Amygdala (tissue), 56 donors: ENCODE measurements around the gene GPRC5A.

Experiments
- DNase-seq, 56 donors: peaks; one replicate each; lab custom pipeline; 2025; lab: John Stamatoyannopoulos, UW

The GPRC5A gene

GRCh38 chr12:12908252-12908651 lies 16.9 kb downstream of the GPRC5A start:
- DNase-seq, result no peak

DNA sequence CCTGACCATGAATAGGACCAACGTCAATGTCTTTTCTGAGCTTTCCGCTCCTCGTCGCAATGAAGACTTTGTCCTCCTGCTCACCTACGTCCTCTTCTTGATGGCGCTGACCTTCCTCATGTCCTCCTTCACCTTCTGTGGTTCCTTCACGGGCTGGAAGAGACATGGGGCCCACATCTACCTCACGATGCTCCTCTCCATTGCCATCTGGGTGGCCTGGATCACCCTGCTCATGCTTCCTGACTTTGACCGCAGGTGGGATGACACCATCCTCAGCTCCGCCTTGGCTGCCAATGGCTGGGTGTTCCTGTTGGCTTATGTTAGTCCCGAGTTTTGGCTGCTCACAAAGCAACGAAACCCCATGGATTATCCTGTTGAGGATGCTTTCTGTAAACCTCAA lies 17.3 kb downstream of the GPRC5A start:
- DNase-seq, result no peak

GRCh38 chr12:12909228-12909994 lies 18.0 kb downstream of the GPRC5A start:
- no peak for DNase-seq

GRCh38 chr12:12909995-12910420 lies 18.6 kb downstream of the GPRC5A start:
- DNase-seq, result no peak

DNA sequence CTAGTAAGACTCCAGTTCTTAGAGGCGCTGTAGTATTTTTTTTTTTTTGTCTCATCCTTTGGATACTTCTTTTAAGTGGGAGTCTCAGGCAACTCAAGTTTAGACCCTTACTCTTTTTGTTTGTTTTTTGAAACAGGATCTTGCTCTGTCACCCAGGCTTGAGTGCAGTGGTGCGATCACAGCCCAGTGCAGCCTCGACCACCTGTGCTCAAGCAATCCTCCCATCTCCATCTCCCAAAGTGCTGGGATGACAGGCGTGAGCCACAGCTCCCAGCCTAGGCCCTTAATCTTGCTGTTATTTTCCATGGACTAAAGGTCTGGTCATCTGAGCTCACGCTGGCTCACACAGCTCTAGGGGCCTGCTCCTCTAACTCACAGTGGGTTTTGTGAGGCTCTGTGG lies 21.3 kb downstream of the GPRC5A start:
- no peak for DNase-seq

- no peak for DNase-seq
Measured at GRCh38 chr12:12915656-12916055, 24.3 kb downstream of the GPRC5A start.

DNA sequence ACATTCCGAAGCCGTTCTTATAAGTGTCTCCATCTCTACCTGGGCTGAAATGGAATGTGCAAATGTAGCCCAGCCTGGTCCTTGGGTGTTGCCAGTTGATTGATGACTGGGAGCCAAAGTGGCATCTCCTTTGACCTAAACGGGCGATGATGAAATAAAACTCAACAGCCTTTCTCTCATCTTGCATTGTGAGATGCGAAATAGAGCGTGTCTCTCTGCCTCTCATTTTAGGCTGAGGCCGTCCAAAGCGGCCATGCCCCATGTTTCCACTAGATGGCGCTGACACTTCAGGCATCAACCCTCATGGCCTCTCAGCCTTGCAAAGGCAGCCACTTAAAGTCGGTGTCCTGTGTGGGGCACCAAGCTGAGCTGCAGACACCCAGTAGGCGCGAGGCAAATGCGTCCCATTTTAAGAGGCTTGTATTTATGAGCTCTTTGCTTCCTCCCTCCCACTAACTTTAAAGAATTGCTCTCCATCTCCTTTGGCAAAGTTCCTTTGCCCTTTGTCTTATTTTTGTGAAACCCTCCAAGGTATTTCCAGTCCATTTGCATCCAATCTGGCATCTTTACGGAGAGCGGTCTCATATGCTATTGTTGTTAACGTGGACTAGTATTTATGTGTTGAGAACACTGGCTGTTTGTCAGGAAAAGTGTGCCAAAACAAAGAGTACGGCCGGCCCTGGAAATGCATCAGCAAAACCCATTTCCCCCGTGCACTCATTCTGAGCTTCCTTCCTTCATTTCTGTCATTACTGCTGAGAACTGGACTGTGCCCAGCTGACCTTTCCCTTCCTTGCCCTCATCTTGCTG lies 25.0 kb downstream of the GPRC5A start:
- peak; percentile 36 to 98 (median 80) for DNase-seq

DNA sequence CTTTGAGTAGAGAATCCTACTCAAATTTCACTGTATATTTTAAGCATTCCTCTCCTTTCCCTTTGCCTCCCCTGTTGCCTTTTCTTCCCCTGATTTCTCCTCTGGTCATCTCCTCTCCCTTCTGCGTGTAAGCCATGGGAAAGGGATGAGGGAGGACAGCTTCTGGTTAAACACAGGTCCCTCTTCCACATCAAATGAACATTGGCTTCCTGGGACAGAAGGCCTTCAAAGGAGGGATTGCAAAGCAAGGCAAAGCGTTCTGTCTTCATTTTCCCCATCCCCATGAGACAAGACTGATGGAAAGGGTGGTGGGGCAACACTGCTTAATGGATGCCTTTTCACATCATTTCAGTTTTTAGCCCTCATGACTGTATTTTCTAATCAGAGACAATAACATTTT lies 26.2 kb downstream of the GPRC5A start:
- no peak for DNase-seq

DNA sequence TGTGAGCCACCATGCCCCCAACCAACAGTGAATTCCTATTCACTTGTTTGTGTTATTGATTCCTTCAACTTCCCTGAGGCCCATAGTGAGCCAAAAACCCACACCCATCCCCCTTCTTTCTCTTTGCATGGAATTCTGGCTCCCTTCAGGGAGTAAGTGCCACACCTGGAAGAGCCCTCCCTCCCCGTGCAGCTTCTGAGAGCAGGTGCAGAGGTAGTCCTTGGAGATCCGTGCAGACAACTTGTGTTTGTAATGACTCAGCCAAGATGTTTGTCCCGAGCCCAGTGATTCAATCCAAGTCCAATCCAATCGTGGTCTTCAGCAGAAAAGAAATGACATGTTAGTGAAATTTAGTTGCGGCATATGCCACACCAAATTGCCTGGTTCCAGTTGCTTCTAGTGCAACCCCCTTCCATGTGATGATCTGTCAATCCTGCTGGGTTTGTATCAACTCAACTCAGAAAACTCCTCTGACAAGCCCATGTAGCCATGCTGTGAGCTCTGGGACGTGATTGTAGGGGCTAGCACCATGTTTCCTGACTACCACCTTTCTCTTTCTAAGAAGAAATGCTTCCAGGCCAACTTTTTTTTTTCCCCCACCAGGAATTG lies 27.5 kb downstream of the GPRC5A start:
- no peak for DNase-seq

DNA sequence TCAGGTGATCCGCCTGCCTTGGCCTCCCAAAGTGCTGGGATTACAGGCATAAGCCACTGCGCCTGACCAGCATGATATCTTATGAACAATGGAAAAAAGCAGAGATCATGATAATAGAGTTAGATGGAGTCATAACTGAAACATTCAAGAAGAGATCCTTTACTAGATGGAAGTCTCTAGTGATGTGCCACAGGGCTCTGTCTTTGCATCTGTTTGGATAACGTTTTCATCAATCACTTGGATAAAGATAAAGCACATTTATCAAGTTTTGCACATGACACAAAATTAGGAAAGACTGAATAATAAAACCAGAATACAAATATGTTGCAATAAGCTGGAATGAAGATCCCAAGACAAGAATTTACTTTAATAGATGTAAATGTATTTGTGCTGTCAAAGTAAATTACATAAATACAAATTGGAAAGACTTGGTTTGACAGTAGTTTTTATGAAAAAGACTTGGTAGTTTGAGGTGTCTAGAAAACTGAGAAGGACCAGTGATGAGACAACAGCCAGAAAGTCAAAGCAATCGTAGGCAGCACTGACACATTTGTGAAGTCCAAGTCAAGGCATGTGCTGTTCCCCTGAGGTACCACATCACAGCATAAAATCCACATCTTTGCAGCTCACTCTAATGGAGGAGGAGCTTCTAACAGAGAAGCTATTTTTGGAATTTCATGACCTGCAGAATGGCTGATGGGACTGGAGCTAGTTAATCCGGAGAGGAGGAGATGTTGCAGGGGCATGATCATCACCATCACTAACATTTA lies 28.5 kb downstream of the GPRC5A start:
- no peak for DNase-seq

DNA sequence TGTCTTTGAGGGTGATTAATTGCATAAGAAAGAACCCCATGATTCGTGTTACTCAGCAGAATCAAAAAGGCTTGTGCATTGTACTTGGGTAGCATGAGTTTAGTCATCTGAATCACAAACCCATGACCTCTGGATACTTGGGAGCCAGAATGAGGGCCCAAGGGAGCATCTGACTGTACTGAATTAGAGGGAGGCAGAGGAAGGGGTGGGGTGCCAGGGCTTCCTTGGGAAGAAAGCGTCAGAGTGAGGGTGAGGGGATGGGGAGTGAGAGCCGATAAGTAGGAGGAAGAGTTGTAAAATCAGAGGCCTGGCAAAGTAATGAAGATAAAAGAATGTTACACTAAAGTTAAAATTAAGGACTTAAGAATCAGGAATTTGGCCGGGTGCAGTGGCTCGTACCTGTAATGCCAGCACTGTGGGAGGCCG lies 30.8 kb downstream of the GPRC5A start:
- no peak for DNase-seq

GRCh38 chr12:12922978-12923377 lies 31.6 kb downstream of the GPRC5A start:
- no peak for DNase-seq

GRCh38 chr12:12924169-12924568 lies 32.8 kb downstream of the GPRC5A start:
- no peak for DNase-seq

- DNase-seq, result no peak
Measured at GRCh38 chr12:12925388-12925787, 34.0 kb downstream of the GPRC5A start.

DNA sequence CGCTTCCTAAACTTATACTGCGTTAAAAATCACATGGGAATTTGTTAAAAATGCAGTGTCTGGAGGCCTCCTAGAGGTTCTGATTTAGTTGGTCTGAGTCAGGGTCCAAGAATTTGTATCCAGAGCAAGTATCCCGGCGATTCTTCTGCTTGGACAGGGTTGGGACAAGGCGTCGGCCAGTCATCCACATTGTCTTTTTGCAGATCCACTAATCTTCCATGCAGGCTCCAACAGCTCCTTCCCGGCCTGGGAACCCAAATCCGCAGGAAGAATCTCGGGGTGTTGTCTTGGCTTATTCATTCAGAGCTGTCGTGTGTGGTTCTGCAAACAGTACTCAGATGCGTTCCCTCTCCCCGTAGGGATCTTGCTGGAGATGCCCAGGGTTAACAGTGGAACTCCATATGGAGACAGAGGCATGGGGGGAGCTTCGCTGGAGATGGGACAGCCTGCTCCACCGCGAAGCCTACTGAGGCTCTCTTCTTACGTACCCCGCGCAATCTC lies 35.3 kb downstream of the GPRC5A start:
- no peak for DNase-seq

DNA sequence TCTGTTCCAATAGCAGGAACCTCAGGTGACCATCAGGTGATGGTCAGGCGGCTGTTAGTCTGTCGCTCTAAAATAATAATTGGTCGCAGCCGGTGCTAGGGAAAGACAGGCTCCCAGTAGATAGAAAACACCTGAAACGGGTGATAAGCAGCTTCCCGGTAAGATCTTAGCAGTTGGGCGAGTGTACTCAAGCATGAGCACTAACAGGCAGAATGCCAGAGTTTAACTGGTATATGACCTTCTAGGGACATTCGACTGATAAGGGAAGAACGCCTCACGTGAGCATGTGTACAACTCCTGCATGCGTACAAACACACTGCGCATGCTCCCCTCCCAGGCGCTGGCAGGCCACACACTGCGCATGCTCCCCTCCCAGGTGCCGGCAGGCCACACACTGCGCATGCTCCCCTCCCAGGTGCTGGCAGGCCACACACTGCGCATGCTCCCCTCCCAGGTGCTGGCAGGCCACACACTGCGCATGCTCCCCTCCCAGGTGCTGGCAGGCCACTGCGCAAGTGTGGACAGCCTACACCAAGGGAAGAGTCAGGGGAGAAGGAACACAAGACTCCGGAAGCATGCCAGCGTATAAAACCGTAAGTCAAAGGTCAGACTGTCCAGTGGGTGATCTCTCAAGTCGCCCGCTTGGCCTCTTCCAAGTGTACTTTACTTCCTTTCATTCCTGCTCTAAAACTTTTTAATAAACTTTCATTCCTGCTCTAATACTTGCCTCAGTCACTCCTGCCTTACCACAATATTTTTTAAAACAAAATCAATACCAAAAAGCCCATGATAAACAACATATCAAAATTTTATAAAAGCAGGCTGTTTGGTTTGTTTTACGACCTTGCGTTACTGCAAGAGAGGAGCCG lies 36.1 kb downstream of the GPRC5A start:
- peak in 7 of 56 donors; percentile 6 to 55 (median 14) for DNase-seq

DNA sequence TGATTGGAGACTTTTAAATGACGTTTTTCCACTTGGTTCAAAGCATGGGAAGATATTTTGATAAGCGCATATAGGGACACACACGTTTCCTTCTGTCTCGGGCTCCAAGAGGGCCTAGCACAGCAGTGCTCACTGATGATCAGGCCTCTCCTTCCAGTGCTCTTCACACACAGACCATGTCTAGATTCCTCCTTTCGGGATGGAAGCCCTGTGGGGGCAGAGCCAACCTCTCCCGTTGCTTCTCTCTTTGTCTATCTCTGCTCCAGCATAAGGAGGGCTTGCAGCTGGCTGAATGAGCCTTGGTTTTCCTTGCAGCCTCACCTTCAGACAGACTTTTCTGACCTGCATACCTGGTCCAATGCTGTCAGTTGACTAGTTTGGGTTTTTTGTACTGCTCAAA lies 38.3 kb downstream of the GPRC5A start:
- no peak for DNase-seq

DNA sequence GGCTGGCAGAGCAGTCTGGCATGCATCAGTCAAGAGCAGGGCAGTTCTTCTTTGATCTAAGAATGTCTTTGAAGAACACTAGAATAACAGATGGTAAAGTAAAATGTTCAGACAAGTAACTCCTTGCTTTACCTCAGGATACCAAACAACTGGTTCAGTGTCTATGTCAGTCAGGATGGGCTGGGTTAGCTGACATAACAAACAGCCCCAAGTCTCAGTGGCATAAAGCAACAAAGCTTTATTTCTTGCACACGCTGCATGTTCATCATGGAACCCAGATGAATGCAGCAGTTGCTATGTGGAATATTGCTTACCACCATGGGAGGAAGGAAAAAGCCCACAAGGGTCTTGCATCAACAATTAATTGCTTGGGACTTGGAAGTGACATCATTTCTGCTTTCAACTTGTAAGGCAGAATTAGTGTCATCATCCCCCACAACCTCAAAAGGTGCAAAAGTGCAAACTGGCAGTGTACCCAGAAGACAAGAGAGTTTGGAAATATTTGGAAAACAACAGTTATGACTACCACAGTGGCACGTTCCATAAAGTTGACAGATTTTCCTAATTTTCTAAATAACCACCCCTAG lies 39.4 kb downstream of the GPRC5A start:
- no peak for DNase-seq

DNA sequence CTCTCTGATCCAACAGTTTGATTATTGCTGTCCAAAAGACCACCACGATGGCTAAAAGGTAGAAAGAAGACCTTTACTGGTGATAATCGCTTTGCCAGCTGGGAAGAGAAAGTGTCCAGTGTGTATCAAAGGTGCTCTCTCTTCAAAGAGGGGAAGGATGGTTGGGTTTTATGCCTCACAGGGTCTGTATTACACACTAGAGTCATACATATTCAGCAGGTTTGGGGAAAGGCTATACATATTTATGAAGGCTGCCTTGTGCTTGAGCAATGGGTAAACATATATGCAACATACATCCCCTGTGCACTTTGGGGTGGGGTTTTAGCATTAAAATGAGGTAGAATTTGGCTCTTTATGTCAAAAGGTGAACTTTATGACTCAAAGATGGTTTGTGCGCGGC lies 42.4 kb downstream of the GPRC5A start:
- no peak for DNase-seq
